HG03460 (cell line): ENCODE data around the gene SNCG.
"Not testable (repeated sequence)": the region's sequence is repeated elsewhere in the genome, so short reads cannot be mapped to it uniquely, and the experiment has no call there.

Source experiments
- ATAC-seq: cut with Tn5 transposase; IDR thresholded peaks from one replicate; pipeline ENCODE4 v1.9.1; 2021; ENCODE audit not compliant: unreplicated experiment

SNCG gene

DNA sequence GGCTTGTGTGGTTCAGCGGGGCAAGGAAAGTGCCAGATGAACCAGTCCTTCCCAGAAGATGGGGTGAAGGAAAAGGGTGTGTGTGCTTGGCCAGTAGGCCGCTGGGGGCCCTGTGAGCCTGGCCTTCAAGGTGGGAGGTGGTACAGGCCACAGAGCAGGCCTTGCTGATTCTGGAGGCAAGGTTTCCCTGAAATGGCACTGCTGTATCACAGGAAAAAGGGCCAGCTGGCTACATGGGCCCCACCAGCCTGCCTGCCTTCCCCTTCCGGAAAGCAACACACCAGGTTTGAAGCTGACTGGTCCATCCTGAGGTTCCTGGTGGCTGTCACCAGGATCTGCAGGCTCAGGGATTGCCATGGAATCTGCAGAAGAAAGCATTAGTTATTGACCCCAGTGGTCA, 13.5 kb upstream of the SNCG start:
- ATAC-seq: no peak

GRCh38 chr10:86945361-86946212, 12.8 kb upstream of the SNCG start:
- ATAC-seq: no peak

- ATAC-seq: no peak
Measured at GRCh38 chr10:86946213-86947155, 11.9 kb upstream of the SNCG start.

DNA sequence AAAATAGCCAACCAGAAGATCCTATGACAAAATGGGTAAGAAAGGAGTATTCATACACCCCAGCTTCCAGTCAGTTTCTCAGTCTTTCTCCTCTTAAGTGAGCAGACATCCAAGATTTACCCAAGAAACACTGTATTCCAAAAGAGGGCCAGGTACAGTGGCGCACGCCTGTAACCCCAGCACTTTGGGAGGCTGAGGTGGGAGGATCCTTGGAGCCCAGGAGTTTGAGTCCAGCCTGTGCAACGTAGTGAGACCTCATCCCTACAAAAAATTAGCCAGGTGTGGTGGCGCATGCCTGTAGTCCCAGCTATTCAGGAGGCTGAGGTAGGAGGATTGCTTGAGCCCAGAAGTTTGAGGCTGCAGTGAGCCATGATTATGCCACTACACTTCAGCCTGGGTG, 10.6 kb upstream of the SNCG start:
- ATAC-seq: not testable (repeated sequence)

GRCh38 chr10:86950349-86950748, 8.1 kb upstream of the SNCG start:
- ATAC-seq: no peak

GRCh38 chr10:86951184-86951761, 7.1 kb upstream of the SNCG start:
- ATAC-seq: no peak

DNA sequence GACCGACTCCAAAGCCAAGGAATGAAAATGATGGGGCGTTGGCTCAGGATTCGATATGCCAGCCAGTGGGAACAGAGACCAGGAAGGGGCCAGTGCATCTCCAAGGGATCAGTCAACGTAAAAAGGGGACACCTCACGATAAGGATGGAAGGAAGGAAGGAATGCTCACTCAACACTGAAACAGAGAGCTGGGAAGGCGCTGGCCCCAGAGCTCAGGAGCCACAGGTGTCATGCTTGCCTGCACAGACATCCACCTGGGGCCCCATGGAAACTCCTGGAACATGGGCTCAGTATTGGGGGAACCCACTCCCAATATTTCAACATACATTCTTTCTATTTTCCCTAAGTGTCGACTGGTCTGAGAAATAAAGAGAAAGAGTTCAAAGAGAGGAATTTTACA, 6.3 kb upstream of the SNCG start:
- no peak for ATAC-seq

DNA sequence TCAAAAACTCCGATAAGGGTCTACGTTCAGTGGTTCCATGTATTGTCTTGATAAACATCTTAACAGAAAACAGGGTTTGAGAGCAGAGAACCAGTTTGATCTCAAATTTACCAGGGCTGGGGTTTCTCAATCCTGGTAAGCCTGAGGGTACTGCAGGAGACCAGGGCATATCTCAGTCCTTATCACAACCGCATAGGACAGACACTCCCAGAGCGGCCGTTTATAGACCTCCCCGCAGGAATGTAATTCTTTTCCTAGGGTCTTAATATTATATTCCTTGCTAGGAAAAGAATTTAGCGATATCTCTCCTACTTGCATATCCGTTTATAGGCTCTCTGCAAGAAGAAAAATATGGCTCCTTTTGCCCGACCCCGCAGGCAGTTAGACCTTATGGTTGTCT, 5.7 kb upstream of the SNCG start:
- not testable (repeated sequence) for ATAC-seq

- no peak for ATAC-seq
Measured at GRCh38 chr10:86953747-86954680, 4.4 kb upstream of the SNCG start.

DNA sequence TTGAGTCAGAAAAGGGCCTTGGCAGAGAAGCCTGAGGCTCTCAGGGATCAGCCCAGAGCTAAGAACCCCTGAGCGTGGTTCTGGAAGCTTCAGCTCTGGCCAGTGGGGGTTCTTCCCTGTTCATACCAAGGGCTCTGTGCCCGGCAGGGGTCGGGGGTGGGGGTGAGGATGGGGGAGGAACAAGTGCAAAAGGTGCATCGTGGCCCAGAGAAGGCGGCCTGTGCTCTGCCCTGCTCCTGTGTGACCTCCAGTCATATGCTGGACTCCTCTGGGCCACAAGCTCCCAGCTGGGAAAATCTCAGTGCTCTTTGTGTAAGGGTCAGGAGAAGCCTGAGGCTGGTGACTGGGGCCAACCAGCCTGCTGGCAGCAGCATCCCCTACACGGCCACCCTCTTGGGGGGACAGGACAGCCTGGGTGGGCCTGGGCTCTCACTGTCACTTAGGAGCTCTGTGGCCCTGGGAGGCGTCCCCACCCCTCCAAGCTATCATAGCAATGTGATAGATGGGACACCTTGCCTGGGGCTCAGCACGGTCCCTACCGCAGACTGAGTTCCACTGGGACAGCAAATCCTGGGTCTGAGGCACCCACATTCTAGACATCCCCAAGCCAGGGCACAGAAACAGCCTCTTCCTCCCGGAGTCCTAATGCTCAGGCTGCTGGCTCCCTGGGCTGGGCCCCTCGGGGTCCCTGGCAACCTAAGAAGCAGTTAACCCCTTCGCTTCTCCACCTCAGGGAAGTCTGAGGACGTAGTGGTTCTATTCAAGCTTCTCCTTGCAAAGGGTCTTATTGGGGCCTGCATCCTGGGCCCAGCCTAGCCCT, 3.5 kb upstream of the SNCG start:
- ATAC-seq: no peak

GRCh38 chr10:86955501-86956194, 2.8 kb upstream of the SNCG start:
- ATAC-seq: no peak

DNA sequence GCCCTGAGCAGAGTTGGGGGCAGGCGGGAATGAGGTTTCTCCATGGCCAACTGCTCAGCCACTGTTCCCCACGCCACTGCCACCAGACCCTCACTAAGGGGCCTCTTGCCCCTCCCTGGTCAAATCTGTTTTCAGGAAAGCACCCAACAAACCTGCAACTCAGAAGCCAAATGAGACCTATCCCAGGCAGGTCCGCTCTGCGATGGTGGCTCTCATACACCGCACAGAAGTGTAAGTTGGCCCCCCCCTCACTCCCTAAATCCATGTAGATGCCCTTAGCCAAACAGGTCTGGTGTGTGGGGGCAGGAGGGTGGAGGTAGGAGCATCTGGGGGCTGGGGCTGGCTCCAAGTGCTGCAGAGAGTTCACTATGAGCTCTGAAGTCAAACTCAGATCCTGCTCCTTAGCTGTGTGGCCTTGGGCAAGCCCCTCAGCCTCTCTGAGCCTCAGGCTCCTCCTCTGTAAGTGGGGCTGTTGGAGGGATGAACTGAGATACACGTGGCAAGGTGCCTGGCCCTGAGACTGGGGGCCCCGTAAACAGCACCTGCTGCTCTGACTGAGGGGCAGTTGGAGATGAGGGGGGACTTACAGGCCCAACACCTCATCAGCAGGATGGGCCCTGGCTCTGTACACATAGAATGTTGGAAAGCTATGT, 2.1 kb upstream of the SNCG start:
- no peak for ATAC-seq

- ATAC-seq: no peak
Measured at GRCh38 chr10:86956848-86957448, 1.5 kb upstream of the SNCG start.

DNA sequence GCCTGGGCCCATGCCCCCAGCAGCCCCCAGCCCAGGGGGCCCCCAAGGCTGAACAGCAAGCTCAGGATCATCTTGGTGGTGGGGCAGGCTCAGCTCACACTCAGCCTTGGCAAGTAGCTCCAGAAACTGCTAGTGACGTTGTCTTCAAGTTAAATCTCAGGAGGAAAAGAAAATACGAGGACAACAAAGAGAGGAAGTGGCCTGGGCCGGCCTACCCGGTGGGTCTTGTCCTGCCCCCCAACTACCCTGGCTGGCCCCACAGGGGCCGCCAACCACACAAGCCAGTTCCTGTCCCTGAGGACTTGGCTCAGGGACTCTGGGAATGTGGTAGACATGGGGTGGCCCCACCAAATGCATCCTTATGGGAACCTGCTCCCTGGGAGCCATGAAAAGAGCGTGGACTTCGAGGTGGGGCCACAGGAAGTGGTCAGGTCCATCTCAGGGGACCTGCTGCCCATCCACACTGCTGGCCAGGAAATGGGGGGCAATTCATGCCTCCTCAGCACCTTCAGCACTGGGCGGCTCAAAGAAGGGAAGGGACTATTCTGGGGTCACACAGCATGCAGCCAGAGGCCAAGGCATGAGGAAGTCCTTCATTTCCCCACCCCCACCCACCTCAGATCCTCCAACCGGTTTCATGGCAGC, 806 bp upstream of the SNCG start, which contains the start of gene MMRN2:
Gene MMRN2, minus strand, starts transcription at position 145 of the 645 bp plus-strand sequence. Its CDS starts 74 bp downstream, at position 71.
- ATAC-seq: no peak

DNA sequence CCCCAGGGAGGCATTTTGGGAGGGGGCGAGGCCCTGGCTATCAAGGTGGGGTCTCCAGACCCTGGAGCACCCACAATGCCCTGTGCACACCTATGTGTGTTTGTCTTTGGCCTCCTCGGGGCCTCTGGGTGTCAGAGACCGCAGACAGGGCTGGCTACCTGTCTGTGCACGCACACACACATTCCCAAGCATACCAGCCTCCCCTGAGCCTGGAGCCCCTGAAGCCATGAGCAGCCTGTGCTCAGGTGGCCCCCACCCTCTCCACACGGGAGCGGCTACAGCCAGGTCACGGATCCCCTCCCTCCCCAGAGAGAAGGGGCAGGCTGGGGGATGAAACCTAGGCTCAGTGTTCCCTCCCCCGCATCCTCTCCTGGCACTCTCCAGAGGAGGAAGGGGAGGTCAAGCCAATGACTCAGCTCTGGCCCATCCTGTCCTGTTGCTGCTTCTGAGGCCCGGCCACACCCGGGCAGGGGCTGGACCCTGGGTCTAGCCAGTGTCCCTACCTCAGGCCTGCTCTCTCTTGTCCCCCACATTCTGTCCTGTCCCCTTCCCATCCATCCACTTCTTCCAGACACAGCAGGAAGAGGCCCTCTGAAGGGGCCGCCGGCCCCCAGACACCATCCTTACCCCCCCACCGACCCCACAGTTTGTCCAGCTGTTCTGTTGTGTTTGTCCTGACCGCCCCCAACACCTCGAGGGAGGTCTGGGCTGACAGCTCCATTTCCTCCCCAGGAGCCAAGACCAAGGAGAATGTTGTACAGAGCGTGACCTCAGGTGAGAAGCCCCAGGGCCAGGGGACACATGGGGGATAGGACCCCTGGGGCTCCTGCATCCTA, 720 bp downstream of the SNCG start:
- no peak for ATAC-seq

GRCh38 chr10:86959737-86960002, 1.3 kb downstream of the SNCG start:
- ATAC-seq: no peak
